ENCODE results near the gene CACNA1S. TPM values are rescaled to one million over a fixed set of nuclear protein-coding genes. Genes with fewer than 3 reads are reported as not detected.

CACNA1S gene
- total RNA-seq, 1 donor from 2014 or later = not detected

GRCh38 chr1:201142849-201143725 is 30.9 kb upstream of the CACNA1S start:
- intact Hi-C loops (cut with DNase I) = no loop called here
- Histone ChIP-seq H3K27ac (no peak overlapping the region), H3K27me3 (no peaks in the 10 kb centered on the region), H3K4me1 (peaks cover 0 to 2% of the 10 kb centered on the region in 2 donors), H3K36me3 (peaks cover 67 to 75% of the 10 kb centered on the region in 2 donors), H3K9me3 (no peaks in the 10 kb centered on the region), H3K4me3 (no peak overlapping the region)
- DNase-seq (ENCODE audit: low spot score in 2 of 2) = no peak
- no peak for TF ChIP-seq CTCF (IDR thresholded peaks at IDR 0.05)

- H3K27ac ChIP-seq = peak overlapping the region in 1 of 2 donors; percentile 12
- H3K4me3 ChIP-seq = no peak overlapping the region
- TF ChIP-seq CTCF (IDR thresholded peaks at IDR 0.05) = no peak
- H3K9me3 ChIP-seq = no peaks in the 10 kb centered on the region
- intact Hi-C loops (cut with DNase I) = no loop called here
- H3K4me1 ChIP-seq = peaks cover 0 to 8% of the 10 kb centered on the region in 2 donors
- DNase-seq (ENCODE audit: low spot score in 2 of 2) = no peak
- H3K27me3 ChIP-seq = no peaks in the 10 kb centered on the region
- H3K36me3 ChIP-seq = peaks cover 61 to 66% of the 10 kb centered on the region in 2 donors
Measured at GRCh38 chr1:201142011-201142848, 30.0 kb upstream of the CACNA1S start.

GRCh38 chr1:201141418-201141817 is 29.2 kb upstream of the CACNA1S start:
- DNase-seq (ENCODE audit: low spot score in 2 of 2) = no peak
- H3K9me3 ChIP-seq = no peaks in the 10 kb centered on the region
- H3K36me3 ChIP-seq = peaks cover 53 to 58% of the 10 kb centered on the region in 2 donors
- H3K27ac ChIP-seq = no peak overlapping the region
- no peak overlapping the region for H3K4me3 ChIP-seq
- H3K4me1 ChIP-seq = peaks cover 0 to 13% of the 10 kb centered on the region in 2 donors
- intact Hi-C loops (cut with DNase I) = no loop called here
- no peaks in the 10 kb centered on the region for H3K27me3 ChIP-seq
- TF ChIP-seq CTCF (IDR thresholded peaks at IDR 0.05) = no peak

GRCh38 chr1:201140941-201141260 is 28.7 kb upstream of the CACNA1S start:
- H3K4me1 ChIP-seq = peaks cover 0 to 13% of the 10 kb centered on the region in 2 donors
- no peak for TF ChIP-seq CTCF (IDR thresholded peaks at IDR 0.05)
- peaks cover 48 to 56% of the 10 kb centered on the region in 2 donors for H3K36me3 ChIP-seq
- H3K4me3 ChIP-seq = no peak overlapping the region
- DNase-seq (ENCODE audit: low spot score in 2 of 2) = no peak
- H3K27ac ChIP-seq = no peak overlapping the region
- H3K9me3 ChIP-seq = no peaks in the 10 kb centered on the region
- no peaks in the 10 kb centered on the region for H3K27me3 ChIP-seq
- intact Hi-C loops (cut with DNase I) = no loop called here

- Histone ChIP-seq H3K9me3 (no peaks in the 10 kb centered on the region), H3K4me3 (no peak overlapping the region), H3K36me3 (peaks cover 43 to 56% of the 10 kb centered on the region in 2 donors), H3K4me1 (peaks cover 0 to 13% of the 10 kb centered on the region in 2 donors), H3K27me3 (no peaks in the 10 kb centered on the region), H3K27ac (no peak overlapping the region)
- no peak for DNase-seq (ENCODE audit: low spot score in 2 of 2)
- intact Hi-C loops (cut with DNase I) = no loop called here
- no peak for TF ChIP-seq CTCF (IDR thresholded peaks at IDR 0.05)
Measured at GRCh38 chr1:201140235-201140940, 28.2 kb upstream of the CACNA1S start.

All from ascending aorta (tissue), 2 donors.